Stimulated activated CD4-positive, alpha-beta T cell treated with anti-CD3 and anti-CD28 coated beads, Interleukin-1b, Interleukin-23, amount 100 ng/mL, for 4 hours (primary cell): Measurements from ENCODE around the gene TNC.
"Not testable (repeated sequence)": the region's sequence is repeated elsewhere in the genome, so short reads cannot be mapped to it uniquely, and the experiment has no call there.

ENCODE experiments used
- DNase-seq, 2 donors: peaks; one replicate each; pipeline ENCODE4 v3.0.0-alpha.2; 2020; ENCODE audit warnings: low read depth in 2 of 2

The TNC gene

GRCh38 chr9:115135821-115136778 is 18.1 kb upstream of the TNC start:
- DNase-seq, result no peak

GRCh38 chr9:115134941-115135340 is 17.0 kb upstream of the TNC start:
- no peak for DNase-seq

- DNase-seq, result no peak
These were observed 15.7 kb upstream of the TNC start for GRCh38 chr9:115133649-115134048.

GRCh38 chr9:115132648-115133047 is 14.7 kb upstream of the TNC start:
- DNase-seq, result no peak

GRCh38 chr9:115130176-115130575 is 12.2 kb upstream of the TNC start:
- DNase-seq, result no peak

- DNase-seq, result not testable (repeated sequence)
These were observed 10.8 kb upstream of the TNC start for GRCh38 chr9:115128726-115129125.

- no peak for DNase-seq
These were observed 9.3 kb upstream of the TNC start for GRCh38 chr9:115127191-115127817.

GRCh38 chr9:115126404-115126803 is 8.4 kb upstream of the TNC start:
- no peak for DNase-seq

GRCh38 chr9:115122937-115123336 is 5.0 kb upstream of the TNC start:
- DNase-seq, result no peak

GRCh38 chr9:115121181-115121580 is 3.2 kb upstream of the TNC start:
- DNase-seq, result no peak

GRCh38 chr9:115118879-115119218 is 892 bp upstream of the TNC start:
- DNase-seq, result no peak

GRCh38 chr9:115116421-115117284 is 1.3 kb downstream of the TNC start:
- DNase-seq, result no peak

- DNase-seq, result no peak
These were observed 2.0 kb downstream of the TNC start for GRCh38 chr9:115115924-115116323.

- DNase-seq, result no peak
These were observed 2.7 kb downstream of the TNC start for GRCh38 chr9:115115117-115115880.

- DNase-seq, result no peak
These were observed 3.4 kb downstream of the TNC start for GRCh38 chr9:115114546-115114945.

GRCh38 chr9:115114084-115114483 is 3.9 kb downstream of the TNC start:
- no peak for DNase-seq

GRCh38 chr9:115111874-115112273 is 6.1 kb downstream of the TNC start:
- no peak for DNase-seq

- DNase-seq, result no peak
These were observed 8.5 kb downstream of the TNC start for GRCh38 chr9:115109486-115109885.

GRCh38 chr9:115107701-115108100 is 10.3 kb downstream of the TNC start:
- no peak for DNase-seq

GRCh38 chr9:115106642-115107041 is 11.3 kb downstream of the TNC start:
- no peak for DNase-seq

GRCh38 chr9:115106001-115106400 is 12.0 kb downstream of the TNC start:
- DNase-seq, result no peak

- no peak for DNase-seq
These were observed 13.0 kb downstream of the TNC start for GRCh38 chr9:115104908-115105307.
